ENCODE results near the gene CIAO2B. TPM values are rescaled to one million over a fixed set of nuclear protein-coding genes. Genes with fewer than 3 reads are reported as not detected.
"Not testable (repeated sequence)": the region's sequence is repeated elsewhere in the genome, so short reads cannot be mapped to it uniquely, and the experiment has no call there.

The CIAO2B gene
- total and polyA plus RNA-seq, 9 donors, result 40.1 to 150 (median 66.7) TPM

DNA sequence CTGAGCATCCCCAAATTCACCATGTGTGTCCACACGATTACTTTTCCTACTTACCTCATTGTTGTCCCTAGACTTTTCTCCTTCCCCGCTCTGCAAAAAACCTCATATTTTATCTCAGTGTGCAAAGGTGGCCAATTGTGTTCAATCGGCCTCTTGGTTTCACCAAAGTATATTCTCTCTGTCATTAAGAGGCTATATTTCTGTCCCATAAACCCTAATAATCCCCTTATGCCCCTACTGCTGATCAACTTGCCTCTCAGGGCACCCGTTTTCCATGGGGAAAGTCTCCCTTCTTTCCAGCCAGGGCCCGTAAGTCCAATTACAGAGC lies 12.7 kb upstream of the CIAO2B start:
- no peak for TF ChIP-seq EP300 (IDR thresholded peaks at IDR 0.05)
- TF ChIP-seq, protein P1, sequence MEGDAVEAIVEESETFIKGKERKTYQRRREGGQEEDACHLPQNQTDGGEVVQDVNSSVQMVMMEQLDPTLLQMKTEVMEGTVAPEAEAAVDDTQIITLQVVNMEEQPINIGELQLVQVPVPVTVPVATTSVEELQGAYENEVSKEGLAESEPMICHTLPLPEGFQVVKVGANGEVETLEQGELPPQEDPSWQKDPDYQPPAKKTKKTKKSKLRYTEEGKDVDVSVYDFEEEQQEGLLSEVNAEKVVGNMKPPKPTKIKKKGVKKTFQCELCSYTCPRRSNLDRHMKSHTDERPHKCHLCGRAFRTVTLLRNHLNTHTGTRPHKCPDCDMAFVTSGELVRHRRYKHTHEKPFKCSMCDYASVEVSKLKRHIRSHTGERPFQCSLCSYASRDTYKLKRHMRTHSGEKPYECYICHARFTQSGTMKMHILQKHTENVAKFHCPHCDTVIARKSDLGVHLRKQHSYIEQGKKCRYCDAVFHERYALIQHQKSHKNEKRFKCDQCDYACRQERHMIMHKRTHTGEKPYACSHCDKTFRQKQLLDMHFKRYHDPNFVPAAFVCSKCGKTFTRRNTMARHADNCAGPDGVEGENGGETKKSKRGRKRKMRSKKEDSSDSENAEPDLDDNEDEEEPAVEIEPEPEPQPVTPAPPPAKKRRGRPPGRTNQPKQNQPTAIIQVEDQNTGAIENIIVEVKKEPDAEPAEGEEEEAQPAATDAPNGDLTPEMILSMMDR (IDR thresholded peaks at IDR 0.05), result no peak
- TF ChIP-seq POLR2A (IDR thresholded peaks at IDR 0.05), result no peak
- no peaks in the 10 kb centered on the region for H3K27me3 ChIP-seq
- no peak overlapping the region for H3K4me3 ChIP-seq
- H3K9me3 ChIP-seq, result no peaks in the 10 kb centered on the region
- H3K27ac ChIP-seq, result no peak overlapping the region
- intact Hi-C loops (cut with DNase I), result no loop called here
- DNase-seq, result no peak
- no peaks in the 10 kb centered on the region for H3K36me3 ChIP-seq
- WGBS, 3 donors, result 21 to 29% (median 25%) methylated on average over 5 of the region's 5 CpGs
- H3K4me1 ChIP-seq (ENCODE audit: insufficient read depth), result peaks cover 3% of the 10 kb centered on the region

DNA sequence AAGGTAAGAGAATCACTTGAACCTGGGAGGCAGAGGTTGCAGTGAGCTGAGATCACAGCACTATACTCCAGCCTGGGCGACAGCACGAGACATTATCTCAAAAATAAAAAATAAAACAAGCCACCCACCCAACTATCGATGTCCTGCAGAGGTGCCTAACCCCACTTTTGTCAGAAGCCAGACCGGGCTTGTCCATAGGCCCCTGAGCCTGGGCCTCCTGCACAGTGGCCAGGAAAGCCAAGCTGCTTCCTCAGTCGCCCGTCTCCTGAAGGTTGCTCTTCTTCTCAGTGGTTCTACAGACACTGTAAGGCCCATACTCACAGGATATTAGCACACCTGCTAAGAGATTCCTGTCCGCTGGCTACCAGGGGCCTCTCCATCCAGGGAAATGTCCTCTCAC lies 12.3 kb upstream of the CIAO2B start:
- no peaks in the 10 kb centered on the region for H3K27me3 ChIP-seq
- 41 to 64% (median 55%) methylated on average over 7 of the region's 7 CpGs for WGBS, 3 donors
- H3K27ac ChIP-seq, result no peak overlapping the region
- H3K9me3 ChIP-seq, result no peaks in the 10 kb centered on the region
- intact Hi-C loops (cut with DNase I), result no loop called here
- TF ChIP-seq, protein P1 (IDR thresholded peaks at IDR 0.05), result no peak
- TF ChIP-seq EP300 (IDR thresholded peaks at IDR 0.05) (no peak), POLR2A (IDR thresholded peaks at IDR 0.05) (no peak)
- no peak for DNase-seq
- H3K4me1 ChIP-seq (ENCODE audit: insufficient read depth), result peaks cover 3% of the 10 kb centered on the region
- no peak overlapping the region for H3K4me3 ChIP-seq
- no peaks in the 10 kb centered on the region for H3K36me3 ChIP-seq

DNA sequence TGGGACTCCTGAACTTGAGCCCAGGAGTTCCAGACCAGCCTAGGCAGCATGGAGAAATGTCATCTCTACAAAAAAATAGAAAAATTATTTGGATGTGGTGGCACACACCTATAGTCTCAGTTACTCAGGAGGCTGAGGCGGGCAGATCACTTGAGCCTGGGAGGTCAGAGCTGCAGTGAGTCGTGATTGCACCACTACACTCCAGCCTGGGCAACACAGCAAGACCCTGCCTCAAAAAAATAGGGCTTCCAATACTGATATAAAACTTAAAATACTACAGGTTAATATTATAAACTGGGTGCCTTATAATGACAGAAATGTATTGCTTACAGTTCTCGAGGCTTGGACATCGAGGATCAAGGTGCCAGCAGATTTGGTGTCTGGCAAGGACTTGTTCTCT lies 11.7 kb upstream of the CIAO2B start:
- no peak for DNase-seq
- Histone ChIP-seq H3K36me3 (no peaks in the 10 kb centered on the region), H3K4me1 (ENCODE audit: insufficient read depth) (peaks cover 3% of the 10 kb centered on the region), H3K27ac (no peak overlapping the region), H3K4me3 (no peak overlapping the region), H3K9me3 (no peaks in the 10 kb centered on the region), H3K27me3 (no peaks in the 10 kb centered on the region)
- intact Hi-C loops (cut with DNase I), result no loop called here
- no peak for TF ChIP-seq EP300 (IDR thresholded peaks at IDR 0.05)
- no peak for TF ChIP-seq POLR2A (IDR thresholded peaks at IDR 0.05)
- TF ChIP-seq, protein P1 (IDR thresholded peaks at IDR 0.05), result no peak
- 68 to 83% (median 73%) methylated on average over 4 of the region's 4 CpGs for WGBS, 3 donors

DNA sequence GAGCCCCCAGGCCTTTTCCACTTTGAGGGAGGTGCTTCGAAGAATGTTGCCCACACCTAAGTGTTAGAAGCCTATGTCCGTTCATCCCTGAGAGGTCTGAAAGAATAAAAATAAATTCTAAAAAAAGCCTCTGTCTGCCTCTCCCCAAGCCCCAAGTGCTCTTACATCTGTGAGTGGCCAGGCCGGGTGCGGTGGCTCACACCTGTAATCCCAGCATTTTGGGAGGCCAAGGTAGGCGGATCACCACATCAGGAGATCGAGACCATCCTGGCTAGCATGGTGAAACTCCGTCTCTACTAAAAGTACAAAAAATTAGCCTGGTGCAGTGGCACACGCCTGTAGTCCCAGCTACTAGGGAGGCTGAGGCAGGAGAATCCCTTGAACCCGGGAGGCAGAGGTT lies 10.8 kb upstream of the CIAO2B start:
- 64 to 75% (median 74%) methylated on average over 9 of the region's 9 CpGs for WGBS, 3 donors
- DNase-seq; intact Hi-C loops (cut with DNase I): not testable (repeated sequence)

DNA sequence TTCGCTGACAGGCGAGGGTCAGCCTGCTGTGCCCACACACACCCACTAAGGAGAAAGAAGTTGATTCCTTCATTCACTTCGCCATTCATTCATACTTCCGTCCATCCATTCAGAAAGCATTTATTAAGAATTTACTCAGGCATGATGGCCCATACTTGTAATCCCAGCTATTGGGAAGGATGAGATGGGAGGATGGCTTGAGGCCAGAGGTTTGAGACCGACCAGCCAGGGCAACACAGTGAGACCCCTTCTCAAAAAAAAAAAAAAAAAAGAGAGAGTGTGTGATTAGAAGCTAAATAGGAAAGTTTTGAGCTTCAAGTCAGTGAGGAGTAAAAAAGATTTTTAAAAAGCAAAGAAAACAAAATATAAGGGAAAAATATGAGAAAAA lies 9.8 kb upstream of the CIAO2B start:
- Histone ChIP-seq H3K27ac (no peak overlapping the region), H3K4me3 (no peak overlapping the region), H3K36me3 (no peaks in the 10 kb centered on the region)

More for the DNA sequence above, 10.8 kb upstream of the CIAO2B start:
- H3K27me3 ChIP-seq; H3K27ac ChIP-seq; H3K4me3 ChIP-seq; H3K4me1 ChIP-seq (ENCODE audit: insufficient read depth); H3K36me3 ChIP-seq; H3K9me3 ChIP-seq: not testable (repeated sequence)

More for the DNA sequence above, 9.8 kb upstream of the CIAO2B start:
- intact Hi-C loops (cut with DNase I), result no loop called here
- 75 to 82% (median 78%) methylated on average over 5 of the region's 5 CpGs for WGBS, 3 donors
- H3K27me3 ChIP-seq, result no peaks in the 10 kb centered on the region
- peaks cover 3% of the 10 kb centered on the region for H3K4me1 ChIP-seq (ENCODE audit: insufficient read depth)
- DNase-seq, result no peak
- TF ChIP-seq, protein P1 (IDR thresholded peaks at IDR 0.05), result no peak
- no peak for TF ChIP-seq EP300 (IDR thresholded peaks at IDR 0.05)
- no peak for TF ChIP-seq POLR2A (IDR thresholded peaks at IDR 0.05)
- H3K9me3 ChIP-seq, result no peaks in the 10 kb centered on the region

All from ovary (tissue), 9 donors.